BLaER1 (cell line): Measurements from ENCODE around the gene EHMT1.
"Not testable (repeated sequence)": the region's sequence is repeated elsewhere in the genome, so short reads cannot be mapped to it uniquely, and the experiment has no call there.

ENCODE experiments used
- H3K27ac ChIP-seq: shearing (Covaris generic); formaldehyde crosslinking; 2 replicates; pipeline ENCODE4 v1.8.1; 2022
- H3K27me3 ChIP-seq: shearing (Covaris generic); formaldehyde crosslinking; 2 replicates; pipeline ENCODE4 v1.8.1; 2022
- H3K36me3 ChIP-seq: shearing (Covaris generic); formaldehyde crosslinking; 2 replicates; pipeline ENCODE4 v1.8.1; 2022
- H3K4me1 ChIP-seq: shearing (Covaris generic); formaldehyde crosslinking; 2 replicates; pipeline ENCODE4 v1.8.1; 2022
- H3K4me2 ChIP-seq: shearing (Covaris generic); formaldehyde crosslinking; 2 replicates; pipeline ENCODE4 v1.8.1; 2022
- H3K4me3 ChIP-seq: shearing (Covaris generic); formaldehyde crosslinking; 2 replicates; pipeline ENCODE4 v1.8.1; 2022
- H3K9ac ChIP-seq: shearing (Covaris generic); formaldehyde crosslinking; 2 replicates; pipeline ENCODE4 v1.8.1; 2022
- H3K9me3 ChIP-seq: shearing (Covaris generic); formaldehyde crosslinking; 2 replicates; pipeline ENCODE4 v1.8.1; 2022
- H4K20me1 ChIP-seq: shearing (Covaris generic); formaldehyde crosslinking; 2 replicates; pipeline ENCODE4 v1.8.1; 2022
- Cebpa-rat ChIP-seq: shearing (Covaris generic); IDR thresholded peaks from 2 replicates; pipeline ENCODE4 v1.8.1; 2022

EHMT1 gene

DNA sequence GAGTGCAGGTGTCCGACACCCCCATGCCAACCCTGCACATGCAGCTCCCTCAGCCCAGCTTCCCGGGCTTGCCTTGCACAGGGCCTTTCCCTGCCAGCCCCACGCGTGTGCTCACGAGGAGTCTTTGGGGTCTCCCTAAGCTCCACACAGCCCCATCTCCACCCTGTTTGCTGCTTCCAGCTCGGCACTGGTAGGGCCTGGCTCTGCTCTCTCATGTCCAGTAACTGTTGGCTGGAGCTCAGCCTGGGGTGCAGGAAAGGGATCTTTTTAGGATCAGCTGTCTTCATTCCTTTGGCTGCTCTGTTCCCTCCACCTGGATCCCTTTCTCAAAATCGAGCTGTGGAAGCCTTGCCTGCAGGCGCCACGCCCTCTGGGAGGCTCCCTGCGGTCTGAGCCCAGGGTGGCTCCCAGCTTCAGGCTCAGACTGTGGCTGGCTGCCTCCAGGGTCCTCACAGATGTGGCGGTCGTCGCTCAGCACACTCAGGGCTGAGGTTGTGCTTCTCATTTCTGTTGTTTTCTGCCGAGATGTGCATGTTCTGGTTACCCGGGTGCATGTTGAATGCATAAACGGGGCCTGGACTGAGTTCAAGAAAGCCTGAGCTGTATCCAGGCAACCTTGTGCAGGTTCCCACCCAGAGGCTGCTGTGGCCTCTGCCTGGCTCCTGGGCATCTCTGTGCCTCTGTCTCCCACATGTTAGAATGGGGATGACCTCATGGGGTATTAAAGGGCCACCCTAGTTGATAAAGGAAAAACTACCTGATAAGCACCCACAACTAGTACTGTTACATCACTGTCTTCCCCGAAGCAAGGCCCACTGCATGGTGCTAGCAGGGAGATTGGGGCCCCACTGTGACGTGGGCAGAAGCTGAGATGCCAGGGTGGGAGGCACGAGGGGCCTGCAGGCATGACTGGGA is 263.0 kb downstream of the EHMT1 start:
- H3K36me3 ChIP-seq: no peaks in the 10 kb centered on the region
- no peak overlapping the region for H3K27ac ChIP-seq
- H3K9me3 ChIP-seq: peaks cover 11% of the 10 kb centered on the region
- no peak for TF ChIP-seq Cebpa-rat
- no peak overlapping the region for H3K4me3 ChIP-seq
- H3K27me3 ChIP-seq: no peaks in the 10 kb centered on the region
- no peak overlapping the region for H3K4me2 ChIP-seq
- H3K9ac ChIP-seq: no peak overlapping the region
- H4K20me1 ChIP-seq: no peaks in the 10 kb centered on the region
- H3K4me1 ChIP-seq: 0 out of 2 replicates have a peak, but pooled peaks cover 10% of the 10 kb centered on the region

DNA sequence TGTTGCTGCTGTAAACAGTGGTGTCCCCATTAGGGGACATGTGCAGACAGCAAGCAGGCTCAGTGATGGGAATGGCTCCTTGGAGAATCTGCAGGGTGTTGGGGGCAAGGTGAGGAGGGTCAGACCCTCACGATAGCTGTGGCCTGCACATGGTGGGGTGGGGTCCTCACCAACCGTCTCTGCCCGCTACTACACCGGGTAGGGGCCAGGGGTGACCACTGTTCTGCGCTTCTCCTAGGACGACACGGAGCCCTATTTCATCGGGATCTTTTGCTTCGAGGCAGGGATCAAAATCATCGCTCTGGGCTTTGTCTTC is 263.7 kb downstream of the EHMT1 start:
- Histone ChIP-seq H3K9me3 (peaks cover 6% of the 10 kb centered on the region), H3K27ac (no peak overlapping the region), H3K4me3 (no peak overlapping the region), H3K27me3 (no peaks in the 10 kb centered on the region), H3K4me2 (no peak overlapping the region), H3K9ac (no peak overlapping the region), H4K20me1 (no peaks in the 10 kb centered on the region), H3K36me3 (no peaks in the 10 kb centered on the region), H3K4me1 (0 out of 2 replicates have a peak, but pooled peaks cover 10% of the 10 kb centered on the region)
- TF ChIP-seq Cebpa-rat: no peak

DNA sequence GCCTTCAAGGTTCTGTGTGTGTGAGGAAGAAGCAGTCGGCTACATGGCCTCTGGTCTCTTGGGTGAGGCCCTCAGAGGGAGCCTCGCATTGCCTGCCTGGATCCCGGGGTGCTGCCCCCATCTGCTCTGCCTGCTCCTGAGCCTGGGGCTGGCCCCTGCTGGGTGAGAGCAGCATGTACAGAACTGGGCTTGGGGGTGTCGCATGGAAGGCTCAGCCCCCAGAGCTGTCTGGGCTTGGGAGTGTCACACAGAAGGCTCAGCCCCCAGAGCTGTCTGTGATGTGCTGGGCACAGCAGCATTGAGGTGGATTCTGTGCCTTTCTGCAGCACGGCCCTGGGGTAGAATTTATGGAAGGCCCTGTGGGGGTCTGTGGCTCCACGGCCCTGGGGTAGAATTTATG is 265.2 kb downstream of the EHMT1 start:
- not testable (repeated sequence) for H3K4me3 ChIP-seq, H3K9me3 ChIP-seq, H3K4me2 ChIP-seq, H3K9ac ChIP-seq, H3K36me3 ChIP-seq, H3K27ac ChIP-seq, H4K20me1 ChIP-seq, H3K27me3 ChIP-seq, H3K4me1 ChIP-seq

DNA sequence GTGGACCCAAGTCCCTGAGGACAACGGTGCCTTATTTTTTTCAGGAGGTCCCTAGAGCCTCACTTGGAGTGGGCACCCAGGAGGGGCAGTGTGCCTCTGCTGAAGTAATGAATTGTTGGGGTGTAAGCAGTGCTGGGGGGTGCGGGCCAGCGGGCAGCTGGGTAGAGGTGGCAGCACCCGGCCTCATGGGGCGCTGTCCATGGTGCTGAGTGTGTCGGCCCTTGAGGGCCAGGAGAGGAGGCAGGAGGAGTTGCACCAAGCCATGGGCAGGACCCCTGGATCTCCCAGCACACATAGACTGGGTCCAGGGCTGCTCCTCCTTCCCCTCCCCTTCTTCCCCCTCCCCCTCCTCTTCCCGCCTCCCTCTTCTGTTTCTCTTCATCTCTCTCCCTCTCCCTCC is 265.7 kb downstream of the EHMT1 start:
- H3K4me3 ChIP-seq, H4K20me1 ChIP-seq, H3K4me1 ChIP-seq, H3K36me3 ChIP-seq, H3K27ac ChIP-seq, H3K9me3 ChIP-seq, H3K4me2 ChIP-seq, H3K9ac ChIP-seq, H3K27me3 ChIP-seq: not testable (repeated sequence)

DNA sequence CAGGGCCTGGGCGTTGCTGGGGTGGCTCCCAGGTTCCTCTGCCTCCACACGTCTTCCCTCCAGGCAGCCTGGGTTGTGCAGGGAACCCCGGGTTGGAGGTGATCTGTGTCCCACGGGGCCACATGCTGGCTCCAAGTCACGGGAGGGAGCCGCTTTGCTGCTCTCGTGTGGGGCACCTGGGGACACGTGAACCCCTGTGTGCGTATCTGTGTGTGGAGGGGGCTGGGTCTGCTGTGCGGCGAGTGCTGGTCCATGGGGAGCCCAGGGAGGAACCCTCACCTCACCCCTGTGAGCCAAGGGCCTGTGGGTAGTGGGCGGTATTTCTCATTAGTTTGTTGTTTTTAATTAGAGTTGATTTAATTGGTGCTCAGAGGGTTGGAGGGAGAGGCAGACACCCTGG is 266.3 kb downstream of the EHMT1 start:
- H4K20me1 ChIP-seq, H3K27ac ChIP-seq, H3K9ac ChIP-seq, H3K9me3 ChIP-seq, H3K4me2 ChIP-seq, H3K27me3 ChIP-seq, H3K36me3 ChIP-seq, H3K4me1 ChIP-seq, H3K4me3 ChIP-seq: not testable (repeated sequence)
